ENCODE data around the gene RNF220.

RNF220 gene

GRCh38 chr1:44523593-44524591 lies 118.8 kb downstream of the RNF220 start:
- DNase-seq (no peak), ATAC-seq (no peak)

- no peak for ATAC-seq
- no peak for DNase-seq
These were observed 119.8 kb downstream of the RNF220 start for GRCh38 chr1:44524655-44525500.

GRCh38 chr1:44526295-44527073 lies 121.4 kb downstream of the RNF220 start:
- ATAC-seq (no peak), DNase-seq (no peak)

DNA sequence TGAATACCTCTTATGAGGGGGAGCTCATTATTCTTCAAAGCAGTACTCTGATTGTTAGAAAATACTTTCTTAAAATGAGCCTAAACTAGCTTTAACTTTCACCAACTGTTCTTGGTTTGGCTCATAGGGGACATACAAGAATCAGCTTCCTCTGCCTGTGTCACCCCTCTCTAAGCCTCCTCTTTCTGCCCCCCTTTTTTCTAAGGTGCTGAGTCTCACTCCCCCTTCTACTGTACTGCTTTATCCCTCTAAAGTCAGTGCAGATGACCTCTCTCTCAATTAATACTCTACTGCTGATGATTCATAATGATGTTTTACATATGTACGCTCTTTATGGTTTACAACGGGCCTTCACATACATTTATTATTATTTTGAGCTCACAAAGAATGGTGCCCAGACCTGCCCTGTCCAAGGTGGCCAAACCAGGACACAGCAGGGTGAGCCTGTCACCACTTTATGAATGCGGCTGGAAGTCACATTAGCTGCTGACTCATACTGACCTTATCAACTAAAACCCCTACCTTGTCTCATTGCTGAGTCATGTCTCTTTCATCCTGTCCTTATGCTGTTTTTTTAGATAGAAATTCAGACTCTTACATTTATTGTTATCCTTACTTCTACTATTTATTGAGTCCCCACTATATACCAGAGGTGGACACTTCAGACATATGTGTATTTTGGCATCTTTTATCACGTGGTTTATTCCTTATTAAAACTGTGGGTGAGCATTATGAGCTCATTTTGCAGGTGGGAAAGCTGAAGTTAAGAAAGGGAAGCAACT lies 126.9 kb downstream of the RNF220 start:
- ATAC-seq, result no peak

DNA sequence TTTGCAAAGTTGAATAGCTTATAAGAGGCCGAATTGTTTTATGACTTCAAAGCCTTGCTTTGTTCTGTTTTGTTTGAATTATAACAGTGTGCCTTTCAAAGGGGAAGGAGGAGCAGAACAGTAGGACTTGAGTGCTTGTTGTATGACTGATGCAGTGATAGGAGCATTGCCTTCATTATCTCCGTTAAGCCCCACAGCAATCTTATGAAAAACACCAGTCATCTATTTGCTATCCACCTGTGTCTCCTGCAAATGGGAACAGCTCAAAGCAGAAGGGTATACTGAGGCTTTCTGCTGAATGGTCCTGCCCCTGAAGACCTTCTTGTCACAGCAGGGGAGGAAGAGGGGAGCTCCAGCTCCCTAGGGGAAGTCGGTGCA lies 127.5 kb downstream of the RNF220 start:
- ATAC-seq (no peak), DNase-seq (no peak)

More for the DNA sequence above, 126.9 kb downstream of the RNF220 start:
- DNase-seq, result no peak

DNA sequence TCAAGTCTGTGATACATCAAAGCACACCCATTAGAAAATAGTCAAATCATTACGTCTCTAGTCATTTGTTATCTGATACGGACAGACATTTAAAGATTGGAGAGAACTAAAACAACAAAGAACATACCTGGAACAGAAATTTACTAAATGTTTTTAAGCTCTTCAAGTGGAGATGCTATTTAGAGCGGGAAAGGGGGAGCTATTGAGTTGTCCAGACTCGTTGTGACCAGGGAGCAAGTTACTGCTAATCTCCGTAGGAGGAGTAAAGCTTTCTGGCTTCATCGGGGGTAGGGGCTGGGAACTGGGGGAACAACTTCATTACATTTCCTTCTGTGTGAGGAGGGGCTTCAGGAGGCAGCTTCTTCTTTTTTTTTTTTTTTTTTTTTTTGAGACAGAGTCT lies 129.7 kb downstream of the RNF220 start:
- ATAC-seq (no peak), DNase-seq (no peak)

DNA sequence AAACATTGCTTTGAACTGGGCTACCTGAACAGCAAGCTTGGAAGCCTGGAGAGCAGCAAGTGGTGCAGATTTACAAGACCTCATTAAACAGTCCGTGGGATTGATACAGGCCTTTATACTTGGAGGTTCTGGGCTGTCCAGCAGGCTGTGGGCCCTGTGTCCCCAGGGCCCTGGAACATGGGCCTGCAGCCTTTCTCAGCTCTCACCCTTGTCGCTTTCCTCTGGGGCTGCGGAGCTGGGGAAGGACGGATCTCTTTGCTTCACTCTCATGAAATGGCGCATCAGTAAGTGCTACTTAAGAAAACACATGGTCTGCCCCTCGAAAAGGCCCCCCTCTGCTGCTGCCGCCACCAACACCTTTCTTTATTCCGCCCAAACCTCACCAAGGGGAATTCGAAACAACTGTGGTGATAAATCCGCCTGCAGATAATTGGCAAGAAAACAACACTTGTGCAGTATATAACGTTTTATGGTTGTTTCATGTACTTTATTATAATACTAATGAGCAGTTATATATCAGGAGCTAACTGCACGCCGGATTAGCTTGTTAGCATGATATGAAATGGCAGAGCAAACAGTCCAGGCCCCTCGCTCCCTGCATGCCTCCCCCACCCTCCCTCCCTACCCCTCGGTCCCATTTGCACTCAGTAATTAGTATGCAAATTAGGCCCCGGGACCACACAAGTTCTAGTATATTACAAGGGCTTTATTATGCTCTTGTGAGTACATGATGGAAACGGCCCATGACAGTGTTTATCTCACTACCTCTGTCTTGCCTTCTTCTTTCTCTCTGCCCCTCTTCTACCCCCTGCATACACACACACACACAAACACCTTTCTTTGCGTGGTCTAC lies 131.5 kb downstream of the RNF220 start:
- DNase-seq, result no peak
- ATAC-seq, result no peak

DNA sequence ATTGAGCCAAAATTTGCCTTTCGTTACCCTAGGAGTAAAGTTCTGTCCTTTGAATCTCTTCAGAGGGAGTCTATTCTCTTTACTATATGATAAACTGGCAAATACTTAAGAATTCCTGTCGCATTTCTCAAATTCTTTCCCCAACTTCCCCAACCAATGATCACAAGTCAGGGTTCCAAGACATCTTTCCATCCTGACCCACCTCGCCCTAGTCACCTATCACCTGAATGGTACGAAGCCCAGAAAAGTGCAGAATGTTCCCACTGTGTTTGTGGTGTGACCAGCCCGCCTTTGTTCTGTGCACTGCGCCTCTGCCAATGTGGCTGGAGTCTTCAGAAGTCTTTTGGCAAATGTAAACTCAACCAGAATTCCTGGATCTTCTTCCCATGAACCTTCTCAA lies 132.5 kb downstream of the RNF220 start:
- ATAC-seq, result no peak
- DNase-seq, result no peak

GRCh38 chr1:44537956-44538355 lies 132.9 kb downstream of the RNF220 start:
- ATAC-seq (no peak), DNase-seq (no peak)

DNA sequence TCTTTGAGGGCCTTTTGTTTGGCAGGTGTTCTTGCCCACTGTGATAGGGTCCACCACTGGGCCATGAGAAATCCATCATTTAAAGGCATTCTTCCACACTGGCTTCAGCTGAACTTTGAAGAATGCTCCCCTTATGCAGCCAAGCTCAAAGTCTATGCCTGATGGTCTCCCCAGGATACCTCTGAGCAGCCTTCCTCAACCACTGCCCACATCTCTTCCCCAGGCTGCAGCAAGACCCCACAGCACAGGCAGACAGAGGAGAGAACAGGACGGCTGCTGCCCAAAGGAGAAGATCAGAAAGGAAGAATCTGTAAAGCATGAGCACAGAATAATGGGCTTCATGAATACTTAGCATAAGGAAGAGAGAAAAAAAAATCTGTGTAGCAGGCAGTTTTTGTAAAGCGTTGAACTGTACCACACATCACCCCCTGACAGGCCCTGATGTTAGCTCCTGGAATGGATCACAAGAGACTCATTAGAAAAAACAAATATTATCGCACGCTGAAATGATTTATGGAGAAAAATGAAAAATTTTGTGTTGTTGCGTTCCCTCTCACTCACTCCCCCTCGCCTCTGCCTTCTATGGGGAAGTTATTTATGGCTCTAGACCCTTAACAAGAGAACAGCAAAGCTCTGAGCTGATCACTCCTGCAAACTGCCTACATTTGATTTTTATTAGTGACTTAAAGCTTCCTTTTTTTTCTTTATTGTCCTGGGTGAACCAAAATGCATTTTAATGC lies 135.1 kb downstream of the RNF220 start:
- ATAC-seq (no peak), DNase-seq (no peak)

- ATAC-seq, result no peak
- DNase-seq, result no peak
These were observed 137.5 kb downstream of the RNF220 start for GRCh38 chr1:44542420-44543063.

- no peak for ATAC-seq
These were observed 138.1 kb downstream of the RNF220 start for GRCh38 chr1:44543064-44543744.

DNA sequence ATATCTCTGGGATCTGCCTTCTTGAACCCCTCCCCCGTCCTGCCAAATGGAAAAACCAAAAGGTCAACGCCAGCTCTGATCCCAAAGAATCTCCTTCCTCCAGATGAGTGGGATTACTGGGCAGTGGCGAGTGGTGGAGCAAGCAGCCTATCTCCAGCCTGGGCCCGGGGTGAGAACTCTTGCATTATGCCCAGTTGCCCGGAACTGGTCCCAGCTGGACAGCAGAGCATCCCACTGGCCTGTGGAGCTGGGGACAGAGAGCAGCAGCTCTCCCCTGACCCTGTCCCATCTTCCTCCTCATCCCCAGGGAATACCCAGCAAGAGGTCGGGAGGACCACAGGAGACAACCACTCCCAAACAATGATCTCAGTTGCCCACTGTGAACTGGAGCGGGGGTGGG lies 138.7 kb downstream of the RNF220 start:
- ATAC-seq, result no peak

More at GRCh38 chr1:44543064-44543744, 138.1 kb downstream of the RNF220 start:
- DNase-seq, result no peak

GRCh38 chr1:44544960-44545359 lies 139.9 kb downstream of the RNF220 start:
- DNase-seq (no peak), ATAC-seq (no peak)

More for the DNA sequence above, 138.7 kb downstream of the RNF220 start:
- DNase-seq, result no peak

GRCh38 chr1:44545961-44546360 lies 140.9 kb downstream of the RNF220 start:
- ATAC-seq, result no peak
- DNase-seq, result no peak

DNA sequence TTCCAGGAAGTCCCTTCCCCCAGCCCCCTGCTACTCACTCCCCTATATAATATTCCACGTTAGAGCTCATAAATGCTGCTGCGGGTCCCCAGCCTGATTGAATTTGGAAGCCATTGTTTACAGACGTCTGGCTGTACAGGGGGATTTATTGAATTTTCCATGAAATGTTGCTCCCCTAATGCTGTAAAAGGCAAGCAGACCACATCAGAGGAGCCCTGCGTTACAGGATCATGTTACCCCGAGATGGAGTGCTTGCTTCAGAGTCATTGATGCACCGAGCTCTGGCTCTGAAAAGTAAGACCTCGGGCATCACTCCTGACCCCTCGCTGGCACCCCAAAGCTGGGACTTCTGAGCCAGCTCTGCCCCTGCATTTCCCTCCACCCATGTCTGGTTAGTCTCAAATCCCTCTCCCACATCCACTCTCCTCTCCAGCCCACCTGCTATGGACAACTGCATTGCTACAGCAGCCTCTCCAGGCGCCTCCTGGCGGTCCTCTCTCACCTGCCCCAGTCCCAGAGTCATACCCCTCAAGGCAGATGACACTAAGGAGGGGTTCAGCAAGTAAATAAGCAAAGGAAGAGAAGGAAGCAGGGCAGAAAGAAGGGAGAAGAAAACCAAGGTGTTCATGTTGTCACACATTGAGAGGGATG lies 141.5 kb downstream of the RNF220 start:
- DNase-seq, result no peak
- ATAC-seq, result no peak

GRCh38 chr1:44547361-44547760 lies 142.3 kb downstream of the RNF220 start:
- DNase-seq (no peak), ATAC-seq (no peak)

- ATAC-seq, result no peak
These were observed 142.8 kb downstream of the RNF220 start for GRCh38 chr1:44547837-44548236.

More at GRCh38 chr1:44547837-44548236, 142.8 kb downstream of the RNF220 start:
- DNase-seq, result no peak

All from stimulated activated naive CD8-positive, alpha-beta T cell treated with anti-CD3 and anti-CD28 coated beads, Interleukin-15, Interleukin-2, amounts not matched to agents 100 U/mL and 50 U/mL, for 24 hours (primary cell).